Measurements from ENCODE around the gene PGBD1.

DNA sequence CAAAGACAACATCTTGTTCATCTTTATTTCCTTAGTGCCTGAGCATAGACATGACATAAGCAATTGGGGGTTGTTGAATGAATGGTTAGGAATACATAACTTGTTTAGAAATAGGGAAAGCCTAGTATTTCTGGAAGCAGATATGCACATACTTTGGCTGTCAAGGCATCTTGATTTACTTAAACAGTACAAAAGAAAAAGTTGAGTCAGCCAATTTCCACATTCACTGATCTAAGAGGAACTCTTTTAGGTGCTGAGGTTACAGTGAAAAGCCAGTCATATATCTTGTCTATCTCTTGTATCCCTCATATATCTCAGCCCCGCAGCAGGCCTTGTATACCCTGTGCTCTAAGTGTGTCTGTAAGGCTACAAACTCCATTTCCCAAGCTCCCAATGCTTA, 40.9 kb upstream of the PGBD1 start:
- TF ChIP-seq, protein P1, sequence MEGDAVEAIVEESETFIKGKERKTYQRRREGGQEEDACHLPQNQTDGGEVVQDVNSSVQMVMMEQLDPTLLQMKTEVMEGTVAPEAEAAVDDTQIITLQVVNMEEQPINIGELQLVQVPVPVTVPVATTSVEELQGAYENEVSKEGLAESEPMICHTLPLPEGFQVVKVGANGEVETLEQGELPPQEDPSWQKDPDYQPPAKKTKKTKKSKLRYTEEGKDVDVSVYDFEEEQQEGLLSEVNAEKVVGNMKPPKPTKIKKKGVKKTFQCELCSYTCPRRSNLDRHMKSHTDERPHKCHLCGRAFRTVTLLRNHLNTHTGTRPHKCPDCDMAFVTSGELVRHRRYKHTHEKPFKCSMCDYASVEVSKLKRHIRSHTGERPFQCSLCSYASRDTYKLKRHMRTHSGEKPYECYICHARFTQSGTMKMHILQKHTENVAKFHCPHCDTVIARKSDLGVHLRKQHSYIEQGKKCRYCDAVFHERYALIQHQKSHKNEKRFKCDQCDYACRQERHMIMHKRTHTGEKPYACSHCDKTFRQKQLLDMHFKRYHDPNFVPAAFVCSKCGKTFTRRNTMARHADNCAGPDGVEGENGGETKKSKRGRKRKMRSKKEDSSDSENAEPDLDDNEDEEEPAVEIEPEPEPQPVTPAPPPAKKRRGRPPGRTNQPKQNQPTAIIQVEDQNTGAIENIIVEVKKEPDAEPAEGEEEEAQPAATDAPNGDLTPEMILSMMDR (IDR thresholded peaks at IDR 0.05): no peak
- TF ChIP-seq POLR2A (IDR thresholded peaks at IDR 0.05): no peak
